ENCODE data around the gene ACSF3.

Gene ACSF3

DNA sequence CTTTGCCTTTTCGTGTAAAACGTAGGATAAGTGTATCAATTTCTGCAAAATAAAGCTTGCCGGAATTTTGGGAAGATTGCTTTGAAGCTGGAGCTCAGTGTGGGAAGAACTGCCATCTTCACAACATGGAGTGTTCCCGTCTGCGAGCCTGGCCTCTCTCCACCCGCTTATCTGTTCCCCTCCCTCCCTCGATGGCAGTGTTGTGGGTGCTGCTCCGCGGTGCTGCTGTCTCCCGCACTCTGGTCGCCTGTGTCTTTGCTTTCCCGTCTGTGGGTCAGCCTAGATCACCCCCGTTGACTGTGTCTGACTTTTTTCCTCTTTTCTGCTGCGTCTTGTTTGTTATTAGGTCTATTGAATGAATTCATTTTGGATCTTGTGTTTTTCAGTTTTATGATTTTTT is 17.0 kb downstream of the ACSF3 start:
- TF ChIP-seq, protein P1, sequence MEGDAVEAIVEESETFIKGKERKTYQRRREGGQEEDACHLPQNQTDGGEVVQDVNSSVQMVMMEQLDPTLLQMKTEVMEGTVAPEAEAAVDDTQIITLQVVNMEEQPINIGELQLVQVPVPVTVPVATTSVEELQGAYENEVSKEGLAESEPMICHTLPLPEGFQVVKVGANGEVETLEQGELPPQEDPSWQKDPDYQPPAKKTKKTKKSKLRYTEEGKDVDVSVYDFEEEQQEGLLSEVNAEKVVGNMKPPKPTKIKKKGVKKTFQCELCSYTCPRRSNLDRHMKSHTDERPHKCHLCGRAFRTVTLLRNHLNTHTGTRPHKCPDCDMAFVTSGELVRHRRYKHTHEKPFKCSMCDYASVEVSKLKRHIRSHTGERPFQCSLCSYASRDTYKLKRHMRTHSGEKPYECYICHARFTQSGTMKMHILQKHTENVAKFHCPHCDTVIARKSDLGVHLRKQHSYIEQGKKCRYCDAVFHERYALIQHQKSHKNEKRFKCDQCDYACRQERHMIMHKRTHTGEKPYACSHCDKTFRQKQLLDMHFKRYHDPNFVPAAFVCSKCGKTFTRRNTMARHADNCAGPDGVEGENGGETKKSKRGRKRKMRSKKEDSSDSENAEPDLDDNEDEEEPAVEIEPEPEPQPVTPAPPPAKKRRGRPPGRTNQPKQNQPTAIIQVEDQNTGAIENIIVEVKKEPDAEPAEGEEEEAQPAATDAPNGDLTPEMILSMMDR (conservative IDR thresholded peaks at IDR 0.05; ENCODE audit: low read depth, low read length), result no peak
- no peak for DNase-seq (ENCODE audit: low read depth)
- H3K4me3 ChIP-seq (ENCODE audit: low read depth, low read length), result no peak overlapping the region

DNA sequence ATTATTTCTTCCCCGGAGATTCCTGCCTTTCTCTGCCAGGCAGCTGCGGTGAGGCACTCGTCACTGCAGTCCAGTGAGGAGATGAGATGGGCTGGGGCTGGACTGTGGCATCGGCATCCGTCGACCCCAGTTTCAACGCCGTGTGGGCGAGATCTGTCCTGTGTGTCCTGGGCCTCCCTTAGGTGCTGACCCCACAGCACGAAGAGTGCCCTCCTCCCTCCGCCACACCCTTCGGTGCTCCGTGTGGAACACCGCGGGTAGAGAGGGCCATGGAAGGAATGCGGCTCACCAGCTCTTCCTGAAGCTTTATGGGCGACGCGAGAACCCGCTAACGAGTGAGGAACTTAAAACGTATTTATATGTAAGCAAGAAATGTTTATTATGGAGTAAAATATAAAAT is 17.6 kb downstream of the ACSF3 start:
- DNase-seq (ENCODE audit: low read depth), result no peak
- no peak overlapping the region for H3K4me3 ChIP-seq (ENCODE audit: low read depth, low read length)
- TF ChIP-seq, protein P1 (conservative IDR thresholded peaks at IDR 0.05; ENCODE audit: low read depth, low read length), result no peak

DNA sequence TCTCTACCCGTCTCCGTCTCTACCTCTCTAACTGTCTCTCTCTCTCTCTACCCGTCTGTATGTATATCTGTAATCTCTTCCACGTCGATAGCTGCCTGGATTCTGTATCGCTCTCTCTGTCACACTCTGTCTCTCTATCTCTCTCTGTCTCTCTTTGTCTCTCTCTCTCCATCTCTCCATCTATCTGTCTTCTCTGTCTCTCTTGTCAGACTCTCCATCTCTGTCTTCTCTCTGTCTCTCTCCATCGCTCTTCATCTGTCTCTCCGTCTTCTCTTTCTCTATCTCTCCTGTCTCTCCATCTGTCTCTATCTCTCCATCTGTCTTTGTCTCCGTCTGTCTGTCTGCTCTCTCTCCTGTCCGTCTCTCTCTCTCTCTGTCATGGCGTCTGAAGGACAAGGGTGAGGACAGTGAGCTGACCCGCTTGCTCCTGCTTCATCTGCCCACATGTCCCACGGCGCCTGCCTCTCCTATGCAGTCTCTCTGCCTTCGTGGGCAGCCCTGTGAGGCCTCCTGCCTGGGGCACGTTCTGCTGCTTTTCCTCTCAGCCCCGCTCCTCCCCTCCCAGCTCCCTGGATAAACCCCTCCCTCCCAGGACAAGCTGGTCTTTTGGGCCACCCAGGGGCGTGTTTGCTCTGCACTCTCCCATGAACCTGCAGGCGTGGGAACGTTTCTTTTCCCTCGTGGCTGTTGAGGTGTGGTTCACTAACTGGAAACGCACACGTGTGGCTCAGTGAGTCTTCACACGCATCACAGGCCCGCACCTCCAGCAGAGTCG is 18.9 kb downstream of the ACSF3 start:
- H3K4me3 ChIP-seq (ENCODE audit: low read depth, low read length), result no peak overlapping the region
- DNase-seq (ENCODE audit: low read depth), result no peak
- TF ChIP-seq, protein P1 (conservative IDR thresholded peaks at IDR 0.05; ENCODE audit: low read depth, low read length), result no peak

DNA sequence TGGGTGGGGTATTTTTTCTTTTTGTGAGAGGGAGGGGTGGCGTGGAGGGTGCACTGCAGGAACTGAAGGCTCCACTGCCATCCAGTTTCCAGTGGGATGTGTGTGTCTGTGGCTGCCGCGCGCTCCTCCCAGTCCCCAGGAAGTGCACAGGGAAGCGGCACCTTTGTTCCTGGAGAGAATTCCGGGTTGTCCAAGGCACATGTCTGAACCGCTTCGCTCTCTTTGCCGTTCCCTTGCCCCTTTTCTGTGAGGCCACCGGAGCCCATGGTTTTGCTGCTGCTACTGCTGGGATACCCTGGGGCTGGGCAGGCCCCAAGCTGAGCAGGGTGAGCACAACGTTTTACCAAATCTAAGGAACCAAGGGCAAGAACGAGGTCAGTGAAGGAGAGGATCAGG is 19.5 kb downstream of the ACSF3 start:
- DNase-seq (ENCODE audit: low read depth), result no peak
- TF ChIP-seq, protein P1 (conservative IDR thresholded peaks at IDR 0.05; ENCODE audit: low read depth, low read length), result no peak
- H3K4me3 ChIP-seq (ENCODE audit: low read depth, low read length), result no peak overlapping the region

DNA sequence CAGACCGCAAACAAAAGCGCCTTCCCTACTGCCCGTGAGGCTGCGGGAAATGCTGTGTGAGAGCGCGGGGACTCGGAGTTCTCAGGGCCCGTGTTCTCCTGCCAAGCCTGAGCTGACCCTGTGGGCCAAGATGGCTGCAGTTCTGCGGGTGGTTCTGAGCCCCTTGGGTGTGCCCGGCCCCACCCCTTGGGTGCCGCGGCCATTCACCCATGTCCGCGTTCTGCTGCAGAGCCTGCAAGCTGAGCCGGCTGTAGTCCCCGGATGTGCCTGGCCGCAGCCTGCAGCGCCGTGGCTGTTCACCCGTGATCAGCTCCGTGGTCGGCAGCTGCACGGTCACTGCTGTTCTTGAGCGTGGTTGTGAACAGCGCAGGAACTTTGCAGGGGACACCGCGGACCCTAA is 20.0 kb downstream of the ACSF3 start:
- TF ChIP-seq, protein P1 (conservative IDR thresholded peaks at IDR 0.05; ENCODE audit: low read depth, low read length), result no peak
- H3K4me3 ChIP-seq (ENCODE audit: low read depth, low read length), result no peak overlapping the region
- DNase-seq (ENCODE audit: low read depth), result no peak

DNA sequence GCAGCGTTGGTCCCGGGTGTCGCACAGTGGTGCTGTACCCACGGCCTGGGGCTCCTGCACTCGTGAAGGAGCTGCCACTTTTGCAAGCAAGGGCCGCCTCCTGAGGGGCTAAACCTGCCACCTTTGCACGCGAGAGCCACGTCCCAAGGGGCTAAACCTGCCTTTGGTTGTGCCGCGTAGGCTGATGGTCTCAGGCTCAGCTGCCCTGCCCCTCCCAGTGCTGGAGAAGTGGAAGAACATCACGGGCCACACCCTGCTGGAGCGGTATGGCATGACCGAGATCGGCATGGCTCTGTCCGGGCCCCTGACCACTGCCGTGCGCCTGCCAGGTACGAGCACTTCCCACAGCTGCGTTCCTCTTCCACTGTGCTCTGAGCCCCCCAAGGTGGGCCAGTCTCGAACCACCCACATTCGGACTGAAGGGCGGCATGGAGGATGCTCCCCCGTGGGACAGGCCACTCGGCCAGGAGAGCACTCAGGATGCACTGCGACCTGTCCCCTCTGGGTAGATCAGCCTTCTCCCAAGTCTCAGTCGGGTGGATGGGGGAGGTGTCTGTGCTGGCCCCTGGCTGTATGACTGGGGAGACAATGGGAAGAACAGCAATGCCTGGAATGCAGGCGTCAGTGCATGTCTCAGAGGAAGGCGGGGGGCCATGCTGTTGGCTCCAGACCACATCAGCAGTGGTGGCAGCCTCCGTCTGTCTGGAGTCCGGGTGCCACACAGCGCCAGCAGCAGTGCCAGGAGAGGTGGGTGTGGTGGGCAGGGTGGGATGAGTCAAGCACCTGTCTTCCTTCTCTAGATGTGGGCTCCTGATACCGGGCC is 20.7 kb downstream of the ACSF3 start:
- peak; percentile 43 for DNase-seq (ENCODE audit: low read depth)
- H3K4me3 ChIP-seq (ENCODE audit: low read depth, low read length), result no peak overlapping the region
- TF ChIP-seq, protein P1 (conservative IDR thresholded peaks at IDR 0.05; ENCODE audit: low read depth, low read length), result no peak
